Vagina (tissue), 2 donors: ENCODE data around the gene SORCS2.

ENCODE experiments used
- POLR2AphosphoS5 ChIP-seq, 2 donors: sonication (generic); formaldehyde crosslinking; IDR thresholded peaks; one replicate each; pipeline ENCODE4 v1.9.0; 2017; ENCODE audit warnings: antibody characterized with exemption in 2 of 2, mild to moderate bottlenecking in 2 of 2, low read depth in 1 of 2; ENCODE audit not compliant: insufficient read depth in 1 of 2
- TF ChIP-seq, protein P1 (sequence below), 3 experiments: fragments of 450-650 bp in 2 of 3; fragments of 200-600 bp in 1 of 3; sonication (generic) in 1 of 3; IDR thresholded peaks; one replicate each; pipeline ENCODE4 v1.5.1; 2017 to 2019; ENCODE audit warnings: antibody characterized with exemption in 3 of 3, mild to moderate bottlenecking in 2 of 3, moderate library complexity in 2 of 3

DNA sequence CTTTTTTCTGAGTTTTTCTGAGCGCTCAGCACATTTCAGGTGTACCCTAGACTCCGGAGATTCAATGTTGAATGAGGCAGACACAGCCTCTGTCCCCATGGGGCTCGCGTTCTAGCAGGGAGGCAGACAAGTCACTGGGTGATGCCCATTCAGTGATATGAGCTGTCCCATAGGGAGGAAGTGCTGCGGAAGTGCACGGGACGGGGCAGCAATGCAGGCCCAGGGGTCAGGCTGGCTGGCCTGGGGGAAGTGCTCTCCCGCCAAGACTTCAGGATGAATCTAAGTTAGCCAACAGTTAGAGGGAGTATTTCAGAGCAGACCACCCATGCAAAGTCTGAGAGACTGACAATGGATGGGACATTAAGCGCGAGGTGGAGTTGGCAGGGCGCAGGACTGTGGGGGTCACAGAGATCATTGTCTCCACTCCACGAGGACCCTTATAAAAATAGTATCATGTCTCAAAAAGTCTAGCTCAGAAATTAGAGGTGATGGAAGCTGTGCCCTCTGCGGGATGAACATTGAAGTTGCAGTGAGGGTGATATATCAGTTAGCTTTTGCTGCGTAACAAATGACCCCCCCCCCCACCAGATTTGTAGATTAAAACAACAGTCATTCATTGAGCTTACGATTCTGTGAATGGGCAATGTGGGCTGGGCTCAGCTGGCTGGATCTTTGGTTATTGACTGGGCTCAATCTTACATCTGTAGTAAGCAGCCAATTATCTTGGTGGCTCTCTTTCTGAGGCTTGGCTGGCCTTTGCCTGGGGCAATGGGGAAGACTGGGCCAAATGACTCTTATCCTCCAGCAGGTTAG lies 226.0 kb downstream of the SORCS2 start:
- TF ChIP-seq, protein P1, sequence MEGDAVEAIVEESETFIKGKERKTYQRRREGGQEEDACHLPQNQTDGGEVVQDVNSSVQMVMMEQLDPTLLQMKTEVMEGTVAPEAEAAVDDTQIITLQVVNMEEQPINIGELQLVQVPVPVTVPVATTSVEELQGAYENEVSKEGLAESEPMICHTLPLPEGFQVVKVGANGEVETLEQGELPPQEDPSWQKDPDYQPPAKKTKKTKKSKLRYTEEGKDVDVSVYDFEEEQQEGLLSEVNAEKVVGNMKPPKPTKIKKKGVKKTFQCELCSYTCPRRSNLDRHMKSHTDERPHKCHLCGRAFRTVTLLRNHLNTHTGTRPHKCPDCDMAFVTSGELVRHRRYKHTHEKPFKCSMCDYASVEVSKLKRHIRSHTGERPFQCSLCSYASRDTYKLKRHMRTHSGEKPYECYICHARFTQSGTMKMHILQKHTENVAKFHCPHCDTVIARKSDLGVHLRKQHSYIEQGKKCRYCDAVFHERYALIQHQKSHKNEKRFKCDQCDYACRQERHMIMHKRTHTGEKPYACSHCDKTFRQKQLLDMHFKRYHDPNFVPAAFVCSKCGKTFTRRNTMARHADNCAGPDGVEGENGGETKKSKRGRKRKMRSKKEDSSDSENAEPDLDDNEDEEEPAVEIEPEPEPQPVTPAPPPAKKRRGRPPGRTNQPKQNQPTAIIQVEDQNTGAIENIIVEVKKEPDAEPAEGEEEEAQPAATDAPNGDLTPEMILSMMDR (IDR thresholded peaks at IDR 0.05): no peak
- TF ChIP-seq POLR2AphosphoS5 (IDR thresholded peaks at IDR 0.05; ENCODE audit: insufficient read depth in 1 of 2, low read depth in 1 of 2): no peak
